ENCODE results near the gene LLGL2.

DNA sequence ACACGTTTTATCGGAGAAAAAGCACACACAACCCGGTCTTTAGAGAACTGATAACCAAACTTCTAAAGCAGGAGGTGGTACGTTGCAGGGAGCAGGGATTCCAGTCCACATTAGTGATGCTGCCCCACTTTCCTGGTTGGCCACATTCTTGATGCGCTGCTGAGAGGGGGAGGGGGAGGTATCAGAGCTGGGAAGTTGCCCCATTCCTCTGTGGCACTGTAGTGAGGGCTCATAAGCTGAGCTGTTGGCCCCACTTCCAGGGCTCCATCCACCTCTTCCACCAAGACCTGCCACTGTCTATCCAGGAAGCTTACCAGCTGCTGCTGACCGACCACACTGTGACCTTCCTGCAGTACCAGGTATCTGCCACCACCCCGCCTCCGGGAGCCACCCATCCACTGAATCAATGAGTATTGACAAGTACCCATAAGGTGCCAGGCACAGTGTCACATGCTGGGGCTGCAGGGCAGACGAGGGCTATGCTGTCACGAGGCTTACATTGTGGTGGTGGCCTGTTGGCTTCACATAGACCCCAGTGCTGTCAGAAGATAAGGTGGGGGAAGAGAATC is 8.1 kb upstream of the LLGL2 start:
- TF ChIP-seq, protein P1, sequence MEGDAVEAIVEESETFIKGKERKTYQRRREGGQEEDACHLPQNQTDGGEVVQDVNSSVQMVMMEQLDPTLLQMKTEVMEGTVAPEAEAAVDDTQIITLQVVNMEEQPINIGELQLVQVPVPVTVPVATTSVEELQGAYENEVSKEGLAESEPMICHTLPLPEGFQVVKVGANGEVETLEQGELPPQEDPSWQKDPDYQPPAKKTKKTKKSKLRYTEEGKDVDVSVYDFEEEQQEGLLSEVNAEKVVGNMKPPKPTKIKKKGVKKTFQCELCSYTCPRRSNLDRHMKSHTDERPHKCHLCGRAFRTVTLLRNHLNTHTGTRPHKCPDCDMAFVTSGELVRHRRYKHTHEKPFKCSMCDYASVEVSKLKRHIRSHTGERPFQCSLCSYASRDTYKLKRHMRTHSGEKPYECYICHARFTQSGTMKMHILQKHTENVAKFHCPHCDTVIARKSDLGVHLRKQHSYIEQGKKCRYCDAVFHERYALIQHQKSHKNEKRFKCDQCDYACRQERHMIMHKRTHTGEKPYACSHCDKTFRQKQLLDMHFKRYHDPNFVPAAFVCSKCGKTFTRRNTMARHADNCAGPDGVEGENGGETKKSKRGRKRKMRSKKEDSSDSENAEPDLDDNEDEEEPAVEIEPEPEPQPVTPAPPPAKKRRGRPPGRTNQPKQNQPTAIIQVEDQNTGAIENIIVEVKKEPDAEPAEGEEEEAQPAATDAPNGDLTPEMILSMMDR (conservative IDR thresholded peaks at IDR 0.05; ENCODE audit: low read length) = peak; percentile 51
- TF ChIP-seq EZH2phosphoT487 (IDR thresholded peaks at IDR 0.05; ENCODE audit: borderline replicate concordance, low read depth, low read length) = no peak
